ENCODE data around the gene HNF1B.

GRCh38 chr17:37713028-37713431 lies 31.8 kb downstream of the HNF1B start:
- TF ChIP-seq CTCF (IDR thresholded peaks at IDR 0.05 in 4 of 5, conservative IDR thresholded peaks at IDR 0.05 in 1 of 5) (no peak), POLR2A (IDR thresholded peaks at IDR 0.05) (no peak)

Data from gastrocnemius medialis (tissue), 4 donors.